ENCODE results near the gene C1orf21.

Gene C1orf21

DNA sequence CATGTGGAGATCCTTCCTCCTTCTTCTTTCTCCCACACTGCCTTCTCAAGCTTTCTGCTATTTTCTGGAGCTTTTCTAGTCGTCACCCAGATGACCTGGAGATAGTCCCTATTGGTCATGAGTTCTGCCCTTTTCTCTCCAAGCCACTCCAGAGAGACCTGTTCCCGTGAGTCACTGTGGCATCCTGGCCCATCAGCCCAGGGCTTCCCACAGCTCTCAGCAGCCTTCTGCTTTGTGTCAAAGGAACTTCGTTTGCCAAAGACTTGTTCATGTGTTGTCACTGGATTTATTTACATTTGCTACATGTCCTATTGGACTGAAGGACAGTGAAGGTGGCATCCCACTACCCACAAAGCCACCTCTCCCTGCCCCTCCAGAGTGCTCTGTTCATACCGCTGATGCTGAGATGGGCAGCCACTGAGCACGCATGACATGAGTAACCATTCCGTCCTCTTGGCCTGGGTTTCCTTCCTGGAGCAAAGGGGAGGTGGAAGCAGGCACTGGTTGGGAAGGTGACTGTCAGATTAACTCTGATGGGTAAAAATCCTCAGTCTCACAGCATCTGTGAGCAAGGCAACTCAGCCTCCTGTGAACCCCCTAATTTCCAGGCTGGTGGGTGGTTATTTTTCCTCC is 248.6 kb downstream of the C1orf21 start:
- no peak for DNase-seq

DNA sequence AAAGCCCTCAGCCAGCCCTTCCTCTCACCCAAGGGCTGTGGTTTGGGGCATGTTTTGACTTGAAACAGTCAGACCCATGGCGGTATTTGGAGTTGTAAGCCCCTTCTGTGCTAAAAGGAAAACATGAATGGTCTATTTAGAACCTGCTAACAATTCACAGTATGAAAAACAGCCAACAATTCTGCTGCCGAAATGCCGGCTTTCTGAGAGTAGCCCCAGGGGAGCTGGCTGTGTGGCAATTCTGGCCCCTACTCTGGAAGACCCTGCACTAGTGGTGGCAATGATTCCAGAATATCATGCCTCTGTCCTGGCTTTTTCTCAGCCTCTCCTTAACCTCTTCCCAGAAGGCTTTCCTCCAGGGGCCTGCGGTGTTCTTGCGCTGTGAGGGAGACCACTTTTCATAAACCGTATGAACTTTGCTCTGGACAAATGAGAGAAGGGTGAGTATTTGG is 249.2 kb downstream of the C1orf21 start:
- DNase-seq, result no peak

DNA sequence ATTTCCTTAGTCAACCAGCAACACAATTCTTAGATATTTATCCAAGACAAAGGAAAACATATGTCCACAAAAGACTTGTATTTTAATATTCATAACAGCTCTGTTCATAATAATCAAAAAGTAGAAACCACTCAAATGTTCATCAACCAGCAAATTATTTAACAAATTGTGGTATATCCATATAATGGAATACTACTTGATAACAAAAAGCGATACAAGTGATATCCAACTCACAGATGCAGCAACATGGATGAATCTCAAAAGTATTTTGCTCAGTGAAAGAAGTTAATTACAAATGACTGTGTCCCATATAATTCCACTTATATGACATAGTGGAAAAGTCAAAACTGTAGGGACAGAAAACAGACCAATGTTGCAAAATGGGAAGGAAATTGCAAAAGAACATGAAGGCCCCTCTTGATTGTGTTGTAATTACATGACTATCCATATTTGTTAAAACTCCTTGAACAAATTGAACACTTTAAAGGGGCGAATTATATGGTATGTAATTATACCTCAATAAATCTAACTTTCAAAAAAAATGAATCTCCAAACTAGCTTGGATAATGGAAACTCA is 250.9 kb downstream of the C1orf21 start:
- no peak for DNase-seq

DNA sequence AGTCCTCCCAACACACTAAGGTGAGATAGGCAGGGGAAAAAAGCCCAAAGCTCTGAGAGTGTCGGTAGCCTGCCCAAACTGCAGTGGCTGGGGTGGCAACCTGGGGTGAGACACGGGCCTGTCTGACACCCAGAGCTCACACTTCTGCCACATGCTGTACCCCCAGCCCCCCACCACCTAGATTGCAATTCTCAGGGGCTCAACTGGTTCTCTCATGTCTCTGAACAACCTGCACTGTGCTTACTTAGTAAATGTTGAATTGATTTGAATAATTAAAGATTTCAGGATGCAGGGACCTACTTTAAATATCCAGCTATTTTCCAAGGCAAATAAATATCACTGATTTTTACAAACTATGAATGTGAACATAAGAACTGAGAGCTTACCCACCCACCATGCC is 252.4 kb downstream of the C1orf21 start:
- no peak for DNase-seq

DNA sequence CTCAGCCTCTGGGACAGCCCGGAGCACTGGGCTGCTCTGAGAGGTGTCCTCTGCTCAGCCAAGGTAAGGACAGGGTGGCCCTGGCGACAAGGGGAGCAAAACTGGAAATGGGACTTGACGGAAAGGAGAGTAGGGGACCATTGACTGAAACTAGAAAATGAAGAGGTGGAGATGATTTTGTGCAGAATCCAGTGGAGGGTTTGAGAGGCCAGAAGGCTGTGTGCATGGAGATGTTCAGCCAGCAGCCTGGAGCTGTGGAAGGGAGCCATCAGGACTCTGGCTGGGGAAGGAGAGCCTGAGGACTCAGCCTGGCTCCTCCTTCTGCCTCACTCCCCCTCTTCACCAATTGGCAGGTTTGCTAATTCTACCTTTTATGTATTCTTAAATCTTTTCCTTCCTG is 253.7 kb downstream of the C1orf21 start:
- no peak for DNase-seq

DNA sequence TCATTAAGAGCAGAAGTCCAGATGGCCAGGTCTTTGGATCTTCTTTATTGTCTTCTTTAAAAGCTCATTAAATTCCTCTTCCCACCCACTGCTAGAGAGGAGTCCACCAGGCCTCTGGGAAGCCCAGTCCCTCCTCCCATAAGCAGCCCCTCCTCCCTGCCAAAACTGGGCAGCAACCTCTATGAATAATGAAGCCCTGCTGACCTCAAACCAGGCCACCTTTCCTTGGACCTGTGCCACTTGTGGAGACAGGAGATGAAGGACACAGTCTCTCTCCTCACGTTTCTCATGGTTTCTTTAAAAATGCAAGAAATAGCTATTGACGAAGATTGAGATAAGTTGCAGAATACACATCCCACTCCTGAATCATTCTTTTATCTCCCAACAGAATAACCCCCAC is 255.1 kb downstream of the C1orf21 start:
- no peak for DNase-seq

DNA sequence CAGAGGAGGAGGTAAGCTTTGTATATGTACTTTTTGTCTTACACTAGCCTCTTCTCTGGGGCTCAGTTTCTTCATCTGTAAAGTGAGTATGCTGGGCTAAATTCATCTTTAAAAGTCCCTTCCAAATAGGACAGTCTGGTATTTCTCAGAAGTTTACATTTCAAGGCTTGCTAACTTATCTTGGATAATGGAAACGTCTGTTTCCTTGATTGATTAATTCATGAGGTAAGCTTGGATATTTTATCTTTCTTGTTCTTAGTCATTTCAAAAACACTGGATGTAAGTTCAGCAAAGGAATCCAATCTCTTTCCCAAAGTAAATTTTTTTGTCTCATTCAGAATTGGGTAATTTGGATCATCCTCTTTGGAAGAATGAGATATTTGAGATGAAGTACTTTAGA is 256.8 kb downstream of the C1orf21 start:
- DNase-seq, result no peak

DNA sequence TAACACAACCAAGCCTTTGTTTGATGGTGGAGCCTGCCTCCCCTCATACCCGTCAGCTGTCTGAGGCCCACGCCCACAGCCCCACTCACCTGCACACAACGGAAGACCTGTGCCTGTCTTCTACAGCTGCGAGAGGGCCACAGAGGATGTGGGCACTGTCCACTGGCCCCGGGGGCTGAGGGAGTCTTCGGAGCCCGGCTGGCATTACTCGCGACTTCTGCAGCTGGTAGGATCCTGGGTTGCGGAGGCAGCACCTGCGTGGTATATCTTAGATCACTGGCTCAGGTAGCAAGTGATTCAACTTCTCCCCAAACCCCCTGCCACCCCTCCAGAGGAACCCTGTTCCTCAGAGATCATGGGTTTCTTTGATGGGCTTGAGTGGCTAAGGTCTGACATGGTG is 257.9 kb downstream of the C1orf21 start:
- DNase-seq, result no peak

DNA sequence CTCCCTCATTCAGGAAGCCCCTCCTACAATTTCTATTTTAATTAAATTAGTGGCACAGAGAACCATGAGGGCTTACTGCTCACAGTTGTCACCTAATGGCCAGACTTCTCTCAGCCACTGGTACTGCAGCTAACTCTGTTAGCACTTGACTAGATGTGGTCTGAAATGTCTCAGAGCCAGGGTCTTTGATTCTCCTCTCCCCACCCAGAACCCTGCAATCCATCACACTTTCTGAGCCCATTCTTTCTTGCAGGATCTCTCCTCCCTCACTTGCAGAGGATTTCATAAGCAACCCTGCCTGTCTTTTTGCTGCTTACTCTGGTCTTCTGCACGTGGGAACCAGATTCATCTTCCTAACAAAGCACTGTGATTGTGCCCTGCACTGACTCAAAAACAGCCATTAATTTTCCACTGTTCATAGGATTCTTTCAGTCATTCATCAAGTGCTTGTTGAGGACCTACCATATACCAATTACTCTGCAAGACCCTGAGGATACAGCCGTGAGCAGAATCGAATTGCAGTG is 259.4 kb downstream of the C1orf21 start:
- DNase-seq, result no peak

DNA sequence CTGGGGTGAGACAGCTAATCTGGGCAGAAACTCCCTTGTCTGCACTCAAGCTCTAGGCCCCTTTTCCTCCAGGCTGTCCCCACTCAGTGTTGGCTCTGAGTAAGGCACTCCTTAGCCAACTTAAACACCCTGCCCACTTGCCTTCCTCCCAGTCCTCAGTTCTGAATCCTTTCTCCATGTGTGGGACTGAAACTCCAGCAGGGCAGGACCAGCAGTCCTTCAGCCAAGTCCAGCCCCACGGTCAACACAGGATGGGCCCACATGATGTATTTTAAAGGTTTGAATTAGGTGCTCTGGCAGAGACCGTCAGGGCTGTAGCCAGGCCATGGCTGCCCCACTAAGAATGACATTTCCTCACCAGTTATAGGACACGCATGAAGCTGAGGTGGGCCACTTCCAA is 260.0 kb downstream of the C1orf21 start:
- DNase-seq, result no peak

DNA sequence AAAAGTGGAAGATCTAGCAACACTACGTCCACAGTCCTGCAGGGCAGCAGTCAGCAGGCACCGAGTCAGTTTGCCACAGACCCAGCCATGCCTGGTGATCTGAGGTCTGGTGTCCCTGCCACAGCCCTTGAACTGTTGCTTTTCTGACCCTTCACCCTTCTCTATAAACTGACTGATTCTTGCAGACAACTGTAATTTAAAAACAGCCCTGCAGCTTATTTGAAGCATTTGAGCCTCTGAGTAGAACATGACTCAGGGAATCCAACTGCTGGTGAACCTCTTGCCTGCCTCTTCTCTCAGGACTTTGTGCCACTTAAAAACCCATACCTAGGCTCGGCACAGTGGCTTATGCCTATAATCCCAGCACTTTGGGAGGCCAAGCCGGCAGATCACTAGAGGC is 260.6 kb downstream of the C1orf21 start:
- DNase-seq, result no peak

DNA sequence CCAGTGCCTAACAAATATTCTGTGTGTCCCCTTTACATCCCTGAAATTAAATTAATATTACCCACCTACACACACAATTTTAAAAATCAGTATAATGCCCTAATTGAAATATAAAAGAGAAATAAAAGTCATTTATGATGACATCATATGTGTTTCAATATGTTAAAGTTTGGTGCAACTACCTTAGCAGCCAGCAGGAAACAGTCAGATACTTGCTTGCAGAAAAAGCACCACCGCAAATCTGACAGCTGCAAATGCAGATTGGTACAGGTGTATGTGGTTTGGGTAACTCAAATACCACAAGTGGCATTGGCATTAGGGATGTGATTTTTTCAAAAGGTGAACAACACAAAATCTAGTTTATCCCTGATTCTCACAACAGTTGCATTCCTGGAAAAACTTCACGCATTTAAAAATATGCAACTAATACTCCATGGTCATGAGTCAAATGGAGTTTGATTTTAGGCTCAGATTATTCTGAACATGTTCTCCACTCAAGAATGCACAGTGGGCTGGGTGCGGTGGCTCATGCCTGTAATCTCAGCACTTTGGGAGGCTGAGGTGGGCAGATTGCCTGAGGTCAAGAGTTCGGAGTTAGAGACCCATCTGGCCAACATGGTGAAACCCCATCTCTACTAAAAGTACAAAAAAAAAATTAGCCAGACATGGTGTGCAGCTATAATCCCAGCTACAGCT is 261.5 kb downstream of the C1orf21 start:
- DNase-seq, result no peak

DNA sequence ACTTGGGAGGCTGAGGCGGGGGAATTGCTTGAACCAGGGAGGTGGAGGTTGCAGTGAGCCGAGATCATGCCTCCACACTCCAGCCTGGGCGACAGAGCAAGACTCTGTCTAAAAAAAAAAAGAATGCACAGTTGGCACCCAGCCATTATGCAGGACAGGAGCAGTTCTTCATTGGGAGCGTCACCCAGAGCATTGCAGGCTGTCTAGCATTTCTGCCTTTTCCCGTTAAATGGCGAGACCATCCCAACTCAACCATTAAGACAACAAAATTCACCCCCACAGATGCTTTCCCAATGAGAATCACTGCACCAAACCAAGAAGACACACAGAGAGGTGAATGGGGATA is 262.0 kb downstream of the C1orf21 start:
- no peak for DNase-seq

DNA sequence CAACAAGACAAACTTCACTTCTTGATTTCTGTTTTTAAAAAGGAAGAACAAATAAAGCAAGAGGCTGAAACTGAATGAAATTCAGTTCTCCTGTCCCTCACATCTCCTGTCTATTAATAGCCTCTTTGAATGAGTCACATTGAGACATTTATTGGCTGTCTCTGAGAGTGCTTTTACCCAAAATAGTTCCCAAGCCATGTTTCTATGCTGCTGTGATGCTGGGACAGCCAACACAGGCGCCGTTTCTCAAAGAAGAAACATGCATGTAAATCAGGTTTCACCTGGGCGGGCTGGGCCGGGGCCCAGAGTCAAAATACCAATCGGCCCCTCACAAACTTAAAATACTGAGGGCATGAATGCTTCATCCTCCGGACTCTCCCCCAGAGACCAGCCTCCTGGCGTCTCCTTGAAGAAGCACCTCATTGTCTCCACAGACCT is 262.6 kb downstream of the C1orf21 start:
- no peak for DNase-seq

DNA sequence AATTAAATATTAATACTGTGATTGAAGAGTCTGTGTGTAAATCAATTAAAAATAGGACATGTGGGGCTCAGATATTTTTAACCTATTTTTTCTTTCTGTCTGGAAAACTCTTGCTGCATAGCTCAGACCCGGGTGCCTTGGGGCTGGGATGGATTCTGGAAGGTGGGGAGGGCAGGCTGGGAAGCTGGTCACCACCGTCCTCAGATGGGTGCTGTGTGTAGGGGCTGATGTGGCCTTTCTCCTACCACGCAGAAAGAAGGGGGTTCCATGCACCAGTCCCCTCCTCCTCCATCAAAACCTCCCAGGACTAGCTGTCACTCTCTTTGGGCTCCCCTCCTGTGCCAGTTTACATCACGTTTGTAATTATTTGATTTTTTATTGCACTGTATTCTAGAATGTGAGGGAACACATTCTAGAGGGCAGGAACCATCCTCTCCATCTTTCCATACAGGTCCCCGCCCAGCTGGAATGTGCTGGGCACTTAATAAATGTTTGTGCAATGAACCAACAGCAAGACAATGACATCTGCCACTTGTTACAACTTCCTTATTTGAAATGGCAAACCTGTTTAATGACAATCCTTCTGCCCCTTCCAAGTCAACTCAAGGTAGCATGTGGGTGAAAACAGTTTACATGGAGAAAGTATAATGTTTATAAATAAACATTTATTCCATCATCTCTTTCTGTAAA is 263.5 kb downstream of the C1orf21 start:
- no peak for DNase-seq

DNA sequence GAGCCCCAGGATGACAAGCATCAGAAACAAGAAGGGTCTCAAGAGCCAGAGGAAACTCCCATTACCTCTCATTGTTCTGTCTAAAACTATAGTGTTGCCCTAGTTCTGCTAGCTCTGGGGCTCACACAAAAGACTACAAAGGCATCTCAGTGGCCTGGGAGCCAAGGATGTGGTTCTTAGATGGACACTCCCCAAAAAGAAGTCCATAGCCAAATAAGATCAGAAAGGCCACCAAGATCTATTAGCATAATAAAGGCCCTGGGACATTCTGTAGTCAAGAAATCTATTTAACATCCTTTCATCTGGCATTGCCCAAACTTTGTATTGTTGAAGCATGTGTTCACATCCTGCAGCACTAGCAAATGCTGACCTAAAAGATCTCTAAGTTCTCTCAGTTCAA is 268.4 kb downstream of the C1orf21 start:
- no peak for DNase-seq

DNA sequence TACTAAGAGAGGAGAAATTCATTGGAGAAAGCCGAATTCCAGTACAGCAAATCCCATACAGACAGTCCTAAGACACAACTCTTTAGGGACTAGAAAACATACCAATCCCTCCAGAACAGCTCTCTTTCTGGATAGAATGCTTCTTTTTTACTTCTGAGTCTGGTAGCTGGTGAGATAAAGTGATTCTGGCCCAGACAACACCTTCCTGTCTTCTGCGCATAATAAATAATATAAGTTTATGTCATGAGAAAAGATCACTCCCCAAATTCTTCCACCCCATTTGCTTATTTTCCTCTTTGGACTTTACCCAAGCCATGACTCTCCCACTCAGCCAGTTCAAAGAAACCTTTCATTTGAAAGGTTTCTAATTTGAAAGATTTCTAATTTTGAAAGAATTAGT is 269.4 kb downstream of the C1orf21 start:
- DNase-seq, result no peak

DNA sequence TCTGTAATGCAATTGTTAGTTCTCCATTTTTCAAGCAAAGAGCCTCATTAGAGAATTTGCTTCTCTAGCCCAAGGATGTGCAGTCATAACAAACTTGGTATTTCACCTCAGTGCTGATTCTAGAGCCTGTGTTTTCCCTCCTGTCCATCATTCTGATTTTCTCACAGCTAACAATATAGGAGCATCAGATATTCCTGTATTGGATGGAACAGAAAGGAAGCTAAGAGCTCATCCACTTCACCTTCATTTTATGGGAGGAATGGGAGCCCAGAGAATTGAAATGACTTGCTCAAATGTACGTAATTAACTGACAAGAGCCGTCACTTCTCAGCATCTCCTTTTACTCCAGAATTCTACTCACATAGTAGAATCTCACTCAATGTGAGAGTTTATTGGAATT is 271.2 kb downstream of the C1orf21 start:
- DNase-seq, result no peak

DNA sequence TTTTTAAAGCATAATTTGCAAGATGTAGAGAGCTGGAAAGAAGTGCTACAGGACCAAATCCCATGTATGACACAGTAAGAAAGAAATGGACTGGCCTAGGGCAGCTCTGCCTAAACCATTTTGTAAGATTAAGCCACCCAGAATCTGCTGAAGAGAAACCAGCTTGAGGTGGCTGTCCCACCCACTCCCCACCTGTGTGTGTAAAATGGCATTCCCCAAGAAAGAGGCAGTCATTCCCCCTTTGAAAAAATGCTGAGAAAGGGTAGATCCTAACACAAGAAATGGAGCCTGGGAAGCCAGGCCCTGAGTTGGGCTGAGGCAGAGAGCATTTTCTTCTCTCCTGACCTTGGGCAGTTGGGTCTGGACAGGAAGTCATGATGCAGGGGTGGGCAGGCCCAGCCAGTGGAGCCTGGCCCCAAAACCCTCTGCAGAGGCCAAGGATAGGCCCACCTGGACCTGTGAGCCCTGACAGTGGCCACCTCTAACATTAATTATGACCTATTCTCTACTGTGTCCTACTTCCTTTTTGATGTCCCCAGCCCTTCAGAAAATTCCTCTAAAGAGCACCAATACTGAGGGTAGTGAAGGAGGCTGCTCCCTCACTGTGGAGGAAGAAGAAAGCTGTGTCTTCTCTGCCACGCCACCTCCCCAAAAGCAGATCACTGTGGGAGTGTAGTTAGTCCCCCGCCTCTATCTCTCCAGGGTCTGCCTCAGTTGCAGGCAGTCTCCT is 273.8 kb downstream of the C1orf21 start:
- no peak for DNase-seq

DNA sequence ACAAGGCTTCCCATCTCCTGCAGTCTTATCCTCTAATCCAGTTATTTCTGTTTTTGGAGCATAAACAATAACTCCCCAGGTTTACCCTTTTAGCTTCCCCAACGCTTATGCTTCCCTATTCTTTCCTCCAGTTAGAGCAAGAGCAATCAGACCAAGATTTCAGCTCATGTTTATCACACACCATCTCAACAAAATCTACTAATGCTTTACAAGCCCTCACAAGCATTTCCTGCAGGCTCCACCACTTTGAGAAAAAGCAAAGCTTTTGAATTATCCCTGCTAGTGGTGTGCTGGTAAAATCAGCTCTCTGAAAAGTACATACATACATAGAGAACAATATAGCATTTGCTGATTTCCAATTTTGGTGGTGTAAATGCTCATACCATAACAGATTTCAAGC is 275.0 kb downstream of the C1orf21 start:
- no peak for DNase-seq

DNA sequence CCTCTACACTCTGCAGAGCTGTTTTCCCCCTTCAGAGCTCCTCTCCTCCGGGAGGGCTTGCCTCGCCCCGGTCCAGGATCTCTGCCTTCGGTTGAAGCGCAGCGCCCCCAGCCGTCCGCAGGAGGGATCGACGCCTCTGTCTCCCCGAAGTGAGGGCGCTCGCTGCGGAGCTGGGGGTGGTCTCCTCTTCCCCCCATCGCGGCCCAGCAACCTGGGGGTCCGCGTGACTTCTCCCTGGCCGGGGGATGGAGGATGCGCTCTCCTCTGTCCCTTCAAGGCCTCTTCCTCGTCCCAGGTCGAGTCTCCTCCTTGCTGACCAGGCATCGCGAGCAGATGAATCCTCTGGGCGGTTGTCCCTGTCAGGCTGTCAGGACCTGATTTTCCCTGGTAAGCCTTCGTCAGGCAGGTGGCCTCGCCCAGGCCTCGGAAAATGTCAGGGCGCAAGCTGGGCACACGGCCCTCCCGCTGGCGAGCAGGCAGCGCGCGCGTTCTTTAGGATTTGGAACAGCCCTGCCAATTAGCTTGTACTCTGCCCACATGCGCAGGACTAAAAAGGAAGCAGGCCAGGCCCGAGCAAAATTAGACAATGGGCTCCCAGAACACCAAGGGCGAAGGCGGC is 277.3 kb downstream of the C1orf21 start:
- no peak for DNase-seq

DNA sequence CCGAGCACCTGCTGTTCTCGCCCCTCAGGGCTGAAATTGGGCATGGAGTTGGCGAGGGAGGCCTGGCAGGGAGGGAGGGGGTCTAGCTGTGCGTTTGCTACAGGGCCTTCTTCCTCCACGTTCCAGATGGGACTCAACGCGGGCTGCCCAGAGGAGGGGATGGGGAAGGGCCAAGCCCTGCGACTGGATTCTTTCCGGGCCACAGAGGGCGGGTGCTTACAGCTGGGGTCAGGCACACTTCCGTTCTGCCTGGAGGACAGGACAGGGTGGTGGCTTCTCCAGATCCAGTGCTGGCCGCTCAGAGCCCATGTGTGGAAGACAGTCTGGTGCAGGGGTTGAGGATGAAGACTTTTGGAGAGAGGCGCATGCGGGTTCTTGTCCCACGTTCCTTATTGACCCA is 277.8 kb downstream of the C1orf21 start:
- DNase-seq, result no peak

DNA sequence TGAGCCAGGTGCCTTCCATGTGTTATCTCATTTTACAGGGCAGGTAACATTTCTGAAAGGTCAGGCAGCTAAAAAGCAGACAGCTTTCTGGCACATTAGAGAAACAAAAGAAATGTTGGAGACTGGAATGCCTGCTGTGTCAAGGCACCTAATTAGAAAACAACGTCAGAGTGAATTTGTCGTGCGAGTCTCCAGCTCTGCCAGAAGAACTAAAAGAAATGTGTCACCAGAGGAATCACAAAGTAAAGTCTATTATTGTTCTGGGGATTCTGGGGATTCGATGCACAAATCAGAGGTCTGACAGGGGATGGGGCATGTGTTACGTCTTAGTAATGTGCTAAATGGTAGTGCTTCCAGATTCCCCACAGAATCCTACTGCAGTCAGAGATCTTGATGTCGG is 278.5 kb downstream of the C1orf21 start:
- no peak for DNase-seq

All from NCI-H2029 (cell line).